Mammary epithelial cell (primary cell): ENCODE data around the gene RAB11A.

ENCODE experiments used
- EZH2 ChIP-seq: IDR thresholded peaks from 2 replicates; pipeline ENCODE4 v1.6.1; 2012; ENCODE audit warnings: low read length, inconsistent platforms, borderline replicate concordance
- TF ChIP-seq, protein P1 (sequence below), 2 donors: IDR thresholded peaks in 1 of 2; conservative IDR thresholded peaks in 1 of 2; 2 replicates each; pipeline ENCODE4 v1.5.1; 2011 to 2012; ENCODE audit warnings: inconsistent platforms in 2 of 2, low read length in 2 of 2, mild to moderate bottlenecking in 2 of 2, control low read depth in 1 of 2, low read depth in 1 of 2; ENCODE audit not compliant: insufficient read depth in 1 of 2; ENCODE audit errors: extremely low read depth in 1 of 2

DNA sequence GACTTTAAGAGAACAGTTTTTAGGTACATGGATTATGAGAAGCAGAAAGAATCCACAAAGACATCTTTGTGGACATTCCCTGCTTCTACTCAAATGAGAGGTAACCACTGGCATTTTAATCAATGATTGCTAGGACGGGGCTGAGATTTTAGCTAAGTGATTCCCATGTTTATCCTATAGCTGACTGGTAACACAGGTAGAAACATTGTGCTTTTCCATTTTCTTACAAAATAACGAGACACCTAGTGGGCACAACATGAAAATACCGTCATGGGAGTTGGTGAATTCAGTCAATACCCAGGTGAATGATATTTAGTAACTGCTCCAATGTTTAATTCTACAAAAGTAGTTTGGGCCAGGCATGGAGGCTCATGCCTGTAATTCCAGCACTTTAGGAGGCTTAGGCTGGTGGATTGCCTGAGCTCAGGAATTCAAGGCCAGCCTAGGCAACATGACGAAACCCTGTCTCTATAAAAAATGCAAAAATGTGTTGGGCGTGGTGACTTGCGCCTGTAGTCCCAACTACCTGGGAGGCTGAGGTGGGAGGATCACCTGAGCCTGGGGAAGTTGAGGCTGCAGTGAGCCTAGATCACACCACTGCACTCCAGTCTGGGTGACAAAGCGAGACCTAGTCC is 40.0 kb upstream of the RAB11A start:
- TF ChIP-seq, protein P1, sequence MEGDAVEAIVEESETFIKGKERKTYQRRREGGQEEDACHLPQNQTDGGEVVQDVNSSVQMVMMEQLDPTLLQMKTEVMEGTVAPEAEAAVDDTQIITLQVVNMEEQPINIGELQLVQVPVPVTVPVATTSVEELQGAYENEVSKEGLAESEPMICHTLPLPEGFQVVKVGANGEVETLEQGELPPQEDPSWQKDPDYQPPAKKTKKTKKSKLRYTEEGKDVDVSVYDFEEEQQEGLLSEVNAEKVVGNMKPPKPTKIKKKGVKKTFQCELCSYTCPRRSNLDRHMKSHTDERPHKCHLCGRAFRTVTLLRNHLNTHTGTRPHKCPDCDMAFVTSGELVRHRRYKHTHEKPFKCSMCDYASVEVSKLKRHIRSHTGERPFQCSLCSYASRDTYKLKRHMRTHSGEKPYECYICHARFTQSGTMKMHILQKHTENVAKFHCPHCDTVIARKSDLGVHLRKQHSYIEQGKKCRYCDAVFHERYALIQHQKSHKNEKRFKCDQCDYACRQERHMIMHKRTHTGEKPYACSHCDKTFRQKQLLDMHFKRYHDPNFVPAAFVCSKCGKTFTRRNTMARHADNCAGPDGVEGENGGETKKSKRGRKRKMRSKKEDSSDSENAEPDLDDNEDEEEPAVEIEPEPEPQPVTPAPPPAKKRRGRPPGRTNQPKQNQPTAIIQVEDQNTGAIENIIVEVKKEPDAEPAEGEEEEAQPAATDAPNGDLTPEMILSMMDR (conservative IDR thresholded peaks at IDR 0.05 in 1 of 2, IDR thresholded peaks at IDR 0.05 in 1 of 2; ENCODE audit: extremely low read depth in 1 of 2, insufficient read depth in 1 of 2, low read depth in 1 of 2, low read length in 2 of 2), result peak; percentile 53 to 57
- no peak for TF ChIP-seq EZH2
